Suprapubic skin (tissue), 4 donors: ENCODE measurements around the gene ISM1.

Source experiments
- CTCF ChIP-seq, 2 donors: fragments of 200-600 bp in 1 of 2; fragments of 450-650 bp in 1 of 2; sonication (generic) in 1 of 2; IDR thresholded peaks; one replicate each; pipeline ENCODE4 v1.5.1; 2016 to 2019; ENCODE audit warnings: antibody characterized with exemption in 2 of 2, mild to moderate bottlenecking in 1 of 2, moderate library complexity in 1 of 2
- POLR2A ChIP-seq, 2 donors: fragments of 450-650 bp; IDR thresholded peaks; one replicate each; pipeline ENCODE4 v1.6.1; 2017; ENCODE audit warnings: antibody characterized with exemption in 2 of 2, mild to moderate bottlenecking in 2 of 2, moderate library complexity in 2 of 2
- POLR2AphosphoS5 ChIP-seq, 3 donors: sonication (generic); formaldehyde crosslinking; IDR thresholded peaks; one replicate each; pipeline ENCODE4 v1.6.1; 2017; ENCODE audit warnings: antibody characterized with exemption in 3 of 3

GRCh38 chr20:13249798-13250170 is 28.7 kb downstream of the ISM1 start:
- TF ChIP-seq POLR2A (IDR thresholded peaks at IDR 0.05) = no peak
- TF ChIP-seq POLR2AphosphoS5 (IDR thresholded peaks at IDR 0.05) = no peak
- TF ChIP-seq CTCF (IDR thresholded peaks at IDR 0.05) = no peak
